Transverse colon (tissue), 3 donors: ENCODE measurements around the gene PGD.

Experiments
- POLR2A ChIP-seq: fragments of 450-650 bp; IDR thresholded peaks from one replicate; pipeline ENCODE4 v1.6.1; 2016; ENCODE audit warnings: antibody characterized with exemption, mild to moderate bottlenecking, moderate library complexity
- TF ChIP-seq, protein P1 (sequence below), 5 experiments: fragments of 200-600 bp in 3 of 5; fragments of 450-650 bp in 2 of 5; sonication (generic) in 3 of 5; IDR thresholded peaks; 1 replicate in 2 of 5; 2 replicates in 3 of 5; pipeline ENCODE4 v1.5.1; 2016 to 2017; ENCODE audit warnings: antibody characterized with exemption in 5 of 5, inconsistent platforms in 3 of 5, mild to moderate bottlenecking in 2 of 5, moderate library complexity in 1 of 5

GRCh38 chr1:10424651-10425050, 25.8 kb downstream of the PGD start:
- no peak for TF ChIP-seq POLR2A
- TF ChIP-seq, protein P1, sequence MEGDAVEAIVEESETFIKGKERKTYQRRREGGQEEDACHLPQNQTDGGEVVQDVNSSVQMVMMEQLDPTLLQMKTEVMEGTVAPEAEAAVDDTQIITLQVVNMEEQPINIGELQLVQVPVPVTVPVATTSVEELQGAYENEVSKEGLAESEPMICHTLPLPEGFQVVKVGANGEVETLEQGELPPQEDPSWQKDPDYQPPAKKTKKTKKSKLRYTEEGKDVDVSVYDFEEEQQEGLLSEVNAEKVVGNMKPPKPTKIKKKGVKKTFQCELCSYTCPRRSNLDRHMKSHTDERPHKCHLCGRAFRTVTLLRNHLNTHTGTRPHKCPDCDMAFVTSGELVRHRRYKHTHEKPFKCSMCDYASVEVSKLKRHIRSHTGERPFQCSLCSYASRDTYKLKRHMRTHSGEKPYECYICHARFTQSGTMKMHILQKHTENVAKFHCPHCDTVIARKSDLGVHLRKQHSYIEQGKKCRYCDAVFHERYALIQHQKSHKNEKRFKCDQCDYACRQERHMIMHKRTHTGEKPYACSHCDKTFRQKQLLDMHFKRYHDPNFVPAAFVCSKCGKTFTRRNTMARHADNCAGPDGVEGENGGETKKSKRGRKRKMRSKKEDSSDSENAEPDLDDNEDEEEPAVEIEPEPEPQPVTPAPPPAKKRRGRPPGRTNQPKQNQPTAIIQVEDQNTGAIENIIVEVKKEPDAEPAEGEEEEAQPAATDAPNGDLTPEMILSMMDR (IDR thresholded peaks at IDR 0.05): no peak
